SH-SY5Y (cell line): ENCODE data around the gene ZBTB16.

Experiments used
- GATA2 ChIP-seq: IDR thresholded peaks from 2 replicates; pipeline ENCODE4 v1.6.1; 2011; ENCODE audit warnings: mild to moderate bottlenecking, low read depth, low read length
- GATA3 ChIP-seq: IDR thresholded peaks from 2 replicates; pipeline ENCODE4 v1.6.1; 2011; ENCODE audit warnings: low read depth, mild to moderate bottlenecking, low read length, moderate library complexity

DNA sequence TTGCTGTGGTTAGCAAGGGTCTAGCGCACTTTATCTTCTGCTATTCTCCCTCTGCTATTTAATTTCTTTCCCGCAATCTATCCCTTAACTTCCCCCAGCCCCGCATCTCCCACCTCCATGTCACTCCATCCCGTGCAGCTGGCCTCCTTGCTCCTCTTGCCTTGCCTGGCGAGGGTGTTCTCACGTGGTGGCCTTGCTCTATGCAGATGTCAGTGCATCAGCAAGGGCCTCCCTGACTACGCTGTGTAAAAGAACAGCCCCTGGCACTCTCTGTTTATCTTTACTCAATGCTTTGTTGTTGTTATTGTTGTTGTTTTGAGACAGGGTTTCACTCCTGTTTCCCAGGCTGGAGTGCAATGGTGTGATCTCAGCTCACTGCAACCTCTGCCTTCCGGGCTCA is 122.2 kb downstream of the ZBTB16 start:
- TF ChIP-seq GATA2 (no peak), GATA3 (no peak)
